ENCODE measurements around the gene NRCAM.

The NRCAM gene

DNA sequence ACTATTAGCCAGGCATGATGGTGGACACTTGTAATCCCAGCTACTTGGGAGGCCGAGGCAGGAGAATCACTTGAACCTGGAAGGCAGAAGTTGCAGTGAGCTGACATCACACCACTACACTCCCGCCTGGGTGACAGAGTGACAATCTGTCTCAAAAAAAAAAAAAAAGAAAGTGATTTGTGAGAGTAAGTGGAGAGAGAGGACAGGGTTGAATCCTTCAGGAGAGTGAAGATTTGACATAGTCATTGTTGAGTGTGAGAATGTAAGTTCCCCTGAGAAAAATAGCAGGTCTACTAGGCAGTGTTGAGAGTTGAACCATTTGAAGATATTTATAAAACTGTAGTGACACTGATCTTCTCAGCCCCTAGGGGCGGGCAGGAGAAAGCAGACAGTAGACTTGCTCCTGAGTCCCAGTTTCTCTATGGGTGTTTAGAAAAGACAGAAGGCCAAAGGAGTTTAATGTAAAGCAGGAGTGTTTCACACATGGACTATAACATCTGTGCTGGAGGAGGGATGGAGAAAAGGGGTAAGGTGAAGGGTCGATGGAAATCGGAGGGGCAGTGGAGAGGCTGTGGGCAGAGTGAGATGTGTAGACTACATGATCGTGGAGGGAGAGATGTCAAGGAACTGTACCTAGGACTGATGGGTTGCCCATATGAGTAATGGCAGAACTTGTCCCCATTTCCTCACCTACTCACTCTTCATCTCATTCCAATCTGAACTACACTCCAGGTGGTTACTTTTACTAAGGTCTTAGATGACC is 312.4 kb downstream of the NRCAM start:
- Histone ChIP-seq H3K27ac (ENCODE audit: low read depth, low read length) (no peak overlapping the region), H3K9me3 (ENCODE audit: control insufficient read depth in 1 of 2, low read length in 2 of 2) (no peaks in the 10 kb centered on the region), H3K4me3 (ENCODE audit: low read depth in 1 of 2, low read length in 2 of 2) (no peak overlapping the region), H3K4me1 (ENCODE audit: control insufficient read depth in 1 of 2, insufficient read depth in 2 of 2, low read length in 2 of 2) (peaks cover 6 to 8% of the 10 kb centered on the region in 2 donors), H3K9ac (ENCODE audit: low read depth in 1 of 2, low read length in 2 of 2) (no peak overlapping the region), H3K27me3 (ENCODE audit: control insufficient read depth in 1 of 2, insufficient read depth in 2 of 2, low read length in 2 of 2) (no peaks in the 10 kb centered on the region), H3K36me3 (ENCODE audit: control insufficient read depth in 1 of 2, insufficient read depth in 2 of 2, low read length in 2 of 2) (no peaks in the 10 kb centered on the region)

DNA sequence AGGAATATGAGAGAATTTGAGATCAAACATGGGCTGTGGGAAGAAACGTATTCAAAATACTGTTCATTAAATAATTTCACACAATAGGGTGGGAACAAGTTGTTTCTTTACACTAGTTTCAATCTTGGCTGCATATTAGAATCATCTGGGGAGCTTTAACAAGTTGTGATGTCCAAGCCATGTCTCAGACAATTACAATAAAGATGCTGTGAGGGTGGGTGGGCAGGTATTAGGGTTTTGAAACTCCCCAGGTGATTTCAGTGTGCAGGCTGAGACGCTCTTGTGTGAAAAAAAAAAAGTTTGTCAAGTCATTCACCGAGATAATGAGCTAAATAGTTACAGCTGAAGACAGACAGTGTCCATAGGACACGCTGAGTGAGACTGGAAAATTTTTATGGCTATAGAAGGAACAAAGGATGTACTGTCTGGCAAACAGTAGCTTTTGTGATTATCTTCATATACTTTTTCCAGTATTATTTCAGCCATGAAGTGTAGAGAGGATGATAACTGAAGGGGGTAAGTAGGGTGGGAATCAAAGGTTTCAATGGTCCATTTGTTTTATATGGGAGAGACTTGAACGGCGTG is 313.5 kb downstream of the NRCAM start:
- H3K36me3 ChIP-seq (ENCODE audit: control insufficient read depth in 1 of 2, insufficient read depth in 2 of 2, low read length in 2 of 2) = no peaks in the 10 kb centered on the region
- H3K9me3 ChIP-seq (ENCODE audit: control insufficient read depth in 1 of 2, low read length in 2 of 2) = no peaks in the 10 kb centered on the region
- no peaks in the 10 kb centered on the region for H3K27me3 ChIP-seq (ENCODE audit: control insufficient read depth in 1 of 2, insufficient read depth in 2 of 2, low read length in 2 of 2)
- H3K9ac ChIP-seq (ENCODE audit: low read depth in 1 of 2, low read length in 2 of 2) = no peak overlapping the region
- H3K27ac ChIP-seq (ENCODE audit: low read depth, low read length) = no peak overlapping the region
- peaks cover 6 to 8% of the 10 kb centered on the region in 2 donors for H3K4me1 ChIP-seq (ENCODE audit: control insufficient read depth in 1 of 2, insufficient read depth in 2 of 2, low read length in 2 of 2)
- no peak overlapping the region for H3K4me3 ChIP-seq (ENCODE audit: low read depth in 1 of 2, low read length in 2 of 2)

DNA sequence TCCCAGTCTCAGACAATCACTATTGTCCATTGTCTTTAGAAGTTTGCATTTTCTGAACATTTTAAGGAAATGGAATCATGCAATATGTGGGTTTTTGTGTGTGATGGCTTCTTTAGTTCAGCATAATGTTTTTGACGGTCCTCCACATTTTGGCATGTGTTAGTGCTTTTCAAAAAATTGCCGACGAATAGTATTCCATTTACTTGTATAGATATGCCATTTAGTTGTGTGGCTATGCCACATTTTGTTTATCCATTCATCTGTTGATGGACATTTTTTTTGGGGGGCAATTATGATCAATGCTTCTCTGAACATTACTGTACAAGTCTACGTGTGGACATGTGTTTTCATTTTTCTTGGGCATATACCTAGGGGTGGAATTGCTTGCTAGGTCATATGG is 314.1 kb downstream of the NRCAM start:
- Histone ChIP-seq H3K27ac (ENCODE audit: low read depth, low read length) (no peak overlapping the region), H3K9me3 (ENCODE audit: control insufficient read depth in 1 of 2, low read length in 2 of 2) (no peaks in the 10 kb centered on the region), H3K4me1 (ENCODE audit: control insufficient read depth in 1 of 2, insufficient read depth in 2 of 2, low read length in 2 of 2) (peaks cover 4 to 5% of the 10 kb centered on the region in 2 donors), H3K36me3 (ENCODE audit: control insufficient read depth in 1 of 2, insufficient read depth in 2 of 2, low read length in 2 of 2) (no peaks in the 10 kb centered on the region), H3K27me3 (ENCODE audit: control insufficient read depth in 1 of 2, insufficient read depth in 2 of 2, low read length in 2 of 2) (no peaks in the 10 kb centered on the region), H3K4me3 (ENCODE audit: low read depth in 1 of 2, low read length in 2 of 2) (no peak overlapping the region), H3K9ac (ENCODE audit: low read depth in 1 of 2, low read length in 2 of 2) (no peak overlapping the region)

DNA sequence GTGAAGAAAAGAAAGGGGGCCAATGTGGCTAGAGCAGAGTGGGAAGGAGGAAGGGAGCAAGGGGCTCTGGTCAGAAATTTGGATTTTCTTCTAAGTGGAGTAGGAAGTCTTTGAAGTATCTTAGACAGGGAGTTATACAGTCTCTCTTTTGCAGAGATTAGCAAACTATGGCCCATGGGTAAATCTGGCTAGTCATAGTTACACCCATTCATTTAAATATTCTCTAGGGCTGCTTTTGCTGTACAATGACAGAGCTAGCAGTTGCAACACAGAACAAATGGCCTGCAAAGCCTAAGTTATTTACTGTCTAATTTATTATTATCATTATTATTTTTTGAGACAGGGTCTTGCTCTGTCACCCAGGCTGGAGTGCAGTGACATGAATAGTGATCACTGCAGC is 315.6 kb downstream of the NRCAM start:
- Histone ChIP-seq H3K9ac (ENCODE audit: low read depth in 1 of 2, low read length in 2 of 2) (no peak overlapping the region), H3K36me3 (ENCODE audit: control insufficient read depth in 1 of 2, insufficient read depth in 2 of 2, low read length in 2 of 2) (no peaks in the 10 kb centered on the region), H3K27me3 (ENCODE audit: control insufficient read depth in 1 of 2, insufficient read depth in 2 of 2, low read length in 2 of 2) (no peaks in the 10 kb centered on the region), H3K27ac (ENCODE audit: low read depth, low read length) (no peak overlapping the region), H3K4me3 (ENCODE audit: low read depth in 1 of 2, low read length in 2 of 2) (no peak overlapping the region), H3K9me3 (ENCODE audit: control insufficient read depth in 1 of 2, low read length in 2 of 2) (no peaks in the 10 kb centered on the region), H3K4me1 (ENCODE audit: control insufficient read depth in 1 of 2, insufficient read depth in 2 of 2, low read length in 2 of 2) (no peaks in the 10 kb centered on the region)

DNA sequence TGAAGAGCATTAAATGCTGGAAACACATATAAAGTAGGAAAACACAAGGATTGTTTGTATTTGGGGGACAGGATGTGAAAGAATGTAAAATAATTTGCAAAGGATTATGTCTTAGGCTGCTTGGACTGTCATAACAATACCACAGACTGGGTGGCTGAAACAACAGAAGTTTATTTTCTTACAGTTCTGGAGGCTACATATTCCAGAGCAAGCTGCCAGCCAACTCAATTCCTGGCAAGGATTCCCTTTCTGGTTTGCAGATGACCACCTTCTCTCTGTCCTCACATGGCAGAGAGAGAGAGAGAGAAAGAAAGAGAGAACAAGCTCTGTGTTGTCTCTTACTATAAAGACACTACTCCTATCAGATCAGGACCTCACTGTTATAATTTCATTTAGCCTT is 317.3 kb downstream of the NRCAM start:
- Histone ChIP-seq H3K9ac (ENCODE audit: low read depth in 1 of 2, low read length in 2 of 2) (no peak overlapping the region), H3K27ac (ENCODE audit: low read depth, low read length) (no peak overlapping the region), H3K4me1 (ENCODE audit: control insufficient read depth in 1 of 2, insufficient read depth in 2 of 2, low read length in 2 of 2) (no peaks in the 10 kb centered on the region), H3K27me3 (ENCODE audit: control insufficient read depth in 1 of 2, insufficient read depth in 2 of 2, low read length in 2 of 2) (no peaks in the 10 kb centered on the region), H3K36me3 (ENCODE audit: control insufficient read depth in 1 of 2, insufficient read depth in 2 of 2, low read length in 2 of 2) (no peaks in the 10 kb centered on the region), H3K4me3 (ENCODE audit: low read depth in 1 of 2, low read length in 2 of 2) (no peak overlapping the region), H3K9me3 (ENCODE audit: control insufficient read depth in 1 of 2, low read length in 2 of 2) (no peaks in the 10 kb centered on the region)

DNA sequence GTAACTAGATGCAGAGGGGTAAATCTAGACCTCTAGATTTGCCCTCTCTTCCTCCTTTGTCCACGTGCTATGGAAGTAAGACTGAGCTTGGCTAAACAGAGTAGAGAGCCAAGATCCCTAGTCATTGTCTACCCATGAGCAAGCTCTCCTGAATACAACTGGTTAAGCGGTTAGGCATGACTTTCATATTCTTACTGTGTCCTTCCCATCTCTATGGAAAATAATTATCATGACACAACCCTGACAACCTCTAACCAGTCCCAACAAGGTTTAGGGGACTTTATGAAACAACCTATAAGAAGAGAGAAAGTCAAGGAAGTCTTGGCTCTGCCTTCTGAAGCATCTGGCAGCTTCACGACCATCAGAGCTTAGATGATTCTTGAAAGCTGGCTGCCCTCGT is 318.2 kb downstream of the NRCAM start:
- Histone ChIP-seq H3K27me3 (ENCODE audit: control insufficient read depth in 1 of 2, insufficient read depth in 2 of 2, low read length in 2 of 2) (no peaks in the 10 kb centered on the region), H3K4me1 (ENCODE audit: control insufficient read depth in 1 of 2, insufficient read depth in 2 of 2, low read length in 2 of 2) (no peaks in the 10 kb centered on the region), H3K36me3 (ENCODE audit: control insufficient read depth in 1 of 2, insufficient read depth in 2 of 2, low read length in 2 of 2) (no peaks in the 10 kb centered on the region), H3K27ac (ENCODE audit: low read depth, low read length) (no peak overlapping the region), H3K9me3 (ENCODE audit: control insufficient read depth in 1 of 2, low read length in 2 of 2) (no peaks in the 10 kb centered on the region), H3K9ac (ENCODE audit: low read depth in 1 of 2, low read length in 2 of 2) (no peak overlapping the region), H3K4me3 (ENCODE audit: low read depth in 1 of 2, low read length in 2 of 2) (no peak overlapping the region)

DNA sequence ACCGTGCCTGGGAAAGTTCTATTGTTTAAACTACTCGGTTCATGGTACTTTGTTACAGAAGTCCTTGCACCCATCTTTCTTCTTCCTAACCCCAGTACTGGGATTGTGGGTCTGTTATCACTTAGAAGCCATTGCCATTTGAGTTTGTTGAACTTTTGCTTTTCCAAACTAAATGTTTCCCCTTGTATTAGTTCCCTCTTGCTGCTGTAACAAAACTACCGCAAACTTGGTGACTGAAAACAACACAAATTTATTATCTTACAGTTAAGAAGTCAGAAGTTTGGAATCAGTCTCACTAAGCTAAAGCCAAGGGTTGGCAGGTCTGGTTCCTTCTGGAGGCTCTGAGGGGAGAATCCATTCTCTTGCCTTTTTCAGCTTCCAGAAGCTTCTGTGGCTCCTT is 319.2 kb downstream of the NRCAM start:
- Histone ChIP-seq H3K27ac (ENCODE audit: low read depth, low read length) (no peak overlapping the region), H3K4me1 (ENCODE audit: control insufficient read depth in 1 of 2, insufficient read depth in 2 of 2, low read length in 2 of 2) (no peaks in the 10 kb centered on the region), H3K9me3 (ENCODE audit: control insufficient read depth in 1 of 2, low read length in 2 of 2) (no peaks in the 10 kb centered on the region), H3K4me3 (ENCODE audit: low read depth in 1 of 2, low read length in 2 of 2) (no peak overlapping the region), H3K27me3 (ENCODE audit: control insufficient read depth in 1 of 2, insufficient read depth in 2 of 2, low read length in 2 of 2) (no peaks in the 10 kb centered on the region), H3K9ac (ENCODE audit: low read depth in 1 of 2, low read length in 2 of 2) (no peak overlapping the region), H3K36me3 (ENCODE audit: control insufficient read depth in 1 of 2, insufficient read depth in 2 of 2, low read length in 2 of 2) (no peaks in the 10 kb centered on the region)

DNA sequence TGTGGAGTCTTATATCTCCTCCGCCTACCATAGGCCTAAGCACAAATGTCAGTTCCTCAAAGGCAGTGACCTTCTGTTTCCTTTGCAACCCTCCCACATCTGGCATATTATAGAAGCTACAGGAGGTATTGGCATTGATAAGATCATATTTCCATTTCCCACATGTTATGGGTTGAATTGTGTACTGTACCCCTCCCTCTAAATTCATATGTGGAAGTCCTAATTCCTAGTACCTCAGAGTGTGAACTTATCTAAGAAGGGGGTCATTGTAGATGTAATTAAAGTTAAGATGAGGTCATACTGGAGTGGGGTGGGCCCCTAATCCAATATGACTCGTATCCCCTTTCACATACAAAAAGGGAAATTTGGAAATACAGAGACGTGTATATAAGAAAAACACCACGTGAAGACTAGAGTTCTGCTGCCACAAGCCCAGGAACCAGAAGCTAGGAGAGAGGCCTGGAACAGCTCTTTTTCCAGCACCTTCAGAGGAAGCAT is 320.0 kb downstream of the NRCAM start:
- no peak overlapping the region for H3K4me3 ChIP-seq (ENCODE audit: low read depth in 1 of 2, low read length in 2 of 2)
- H3K27me3 ChIP-seq (ENCODE audit: control insufficient read depth in 1 of 2, insufficient read depth in 2 of 2, low read length in 2 of 2) = no peaks in the 10 kb centered on the region
- H3K36me3 ChIP-seq (ENCODE audit: control insufficient read depth in 1 of 2, insufficient read depth in 2 of 2, low read length in 2 of 2) = no peaks in the 10 kb centered on the region
- no peak overlapping the region for H3K27ac ChIP-seq (ENCODE audit: low read depth, low read length)
- H3K9me3 ChIP-seq (ENCODE audit: control insufficient read depth in 1 of 2, low read length in 2 of 2) = no peaks in the 10 kb centered on the region
- H3K4me1 ChIP-seq (ENCODE audit: control insufficient read depth in 1 of 2, insufficient read depth in 2 of 2, low read length in 2 of 2) = no peaks in the 10 kb centered on the region
- H3K9ac ChIP-seq (ENCODE audit: low read depth in 1 of 2, low read length in 2 of 2) = no peak overlapping the region

DNA sequence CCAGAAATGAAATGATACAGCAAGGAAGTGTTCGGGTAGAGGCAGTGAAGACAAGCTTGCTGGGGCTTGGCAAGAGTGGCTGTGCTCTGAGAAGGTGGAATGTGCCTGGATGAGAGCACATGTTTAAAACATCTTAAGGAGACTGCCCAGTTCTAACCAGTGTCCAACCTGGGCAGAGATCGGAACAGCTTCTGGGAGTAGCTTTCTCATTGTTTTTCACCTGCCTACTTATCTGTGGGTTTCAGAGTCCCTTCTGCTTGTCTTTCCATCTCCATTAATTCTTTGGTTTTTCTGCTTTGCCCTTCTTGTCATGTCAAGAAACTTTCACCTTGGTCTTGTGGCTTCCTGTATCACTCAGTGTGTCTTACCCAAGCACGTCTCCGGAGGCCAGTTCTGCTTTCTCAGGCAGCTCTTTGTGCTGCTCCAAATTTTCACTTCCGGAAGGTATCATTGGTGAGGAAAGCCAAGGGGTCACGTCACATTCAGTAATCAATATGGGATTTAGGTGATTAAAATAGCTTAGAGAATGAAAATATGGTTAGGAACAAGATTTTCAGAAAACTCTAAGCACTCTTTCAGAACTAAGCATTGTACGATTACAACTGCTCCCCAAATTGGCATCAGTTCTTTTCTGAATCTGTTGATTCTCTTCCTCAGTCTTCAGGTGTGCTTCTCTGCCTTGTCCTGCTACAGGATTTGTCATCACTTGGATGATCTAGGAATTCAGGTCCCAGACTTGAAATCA is 320.6 kb downstream of the NRCAM start:
- Histone ChIP-seq H3K4me1 (ENCODE audit: control insufficient read depth in 1 of 2, insufficient read depth in 2 of 2, low read length in 2 of 2) (no peaks in the 10 kb centered on the region), H3K27me3 (ENCODE audit: control insufficient read depth in 1 of 2, insufficient read depth in 2 of 2, low read length in 2 of 2) (no peaks in the 10 kb centered on the region), H3K4me3 (ENCODE audit: low read depth in 1 of 2, low read length in 2 of 2) (no peak overlapping the region), H3K9me3 (ENCODE audit: control insufficient read depth in 1 of 2, low read length in 2 of 2) (no peaks in the 10 kb centered on the region), H3K9ac (ENCODE audit: low read depth in 1 of 2, low read length in 2 of 2) (no peak overlapping the region), H3K27ac (ENCODE audit: low read depth, low read length) (no peak overlapping the region), H3K36me3 (ENCODE audit: control insufficient read depth in 1 of 2, insufficient read depth in 2 of 2, low read length in 2 of 2) (no peaks in the 10 kb centered on the region)

DNA sequence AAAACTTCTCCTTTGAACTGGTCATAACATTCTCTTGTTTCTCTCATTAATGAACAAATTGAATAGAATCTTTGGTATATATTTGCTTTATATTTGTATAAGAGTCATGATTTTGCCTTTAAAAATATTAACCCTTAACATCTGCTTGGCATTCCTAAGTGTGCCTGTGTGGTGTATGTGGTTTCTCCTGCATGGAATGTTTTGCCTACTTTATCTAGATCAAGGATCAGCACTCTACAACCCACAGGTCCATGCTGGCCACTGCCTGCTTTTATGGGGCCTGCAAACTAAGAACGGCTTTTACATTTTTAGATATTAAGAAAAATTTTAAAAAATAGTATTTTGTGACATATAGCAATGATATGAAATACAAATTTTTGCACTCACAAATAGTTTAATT is 321.8 kb downstream of the NRCAM start:
- H3K27ac ChIP-seq (ENCODE audit: low read depth, low read length) = no peak overlapping the region
- H3K4me1 ChIP-seq (ENCODE audit: control insufficient read depth in 1 of 2, insufficient read depth in 2 of 2, low read length in 2 of 2) = no peaks in the 10 kb centered on the region
- H3K9me3 ChIP-seq (ENCODE audit: control insufficient read depth in 1 of 2, low read length in 2 of 2) = no peaks in the 10 kb centered on the region
- H3K4me3 ChIP-seq (ENCODE audit: low read depth in 1 of 2, low read length in 2 of 2) = no peak overlapping the region
- no peaks in the 10 kb centered on the region for H3K27me3 ChIP-seq (ENCODE audit: control insufficient read depth in 1 of 2, insufficient read depth in 2 of 2, low read length in 2 of 2)
- no peaks in the 10 kb centered on the region for H3K36me3 ChIP-seq (ENCODE audit: control insufficient read depth in 1 of 2, insufficient read depth in 2 of 2, low read length in 2 of 2)
- H3K9ac ChIP-seq (ENCODE audit: low read depth in 1 of 2, low read length in 2 of 2) = no peak overlapping the region
